Ovary (tissue), 3 donors: ENCODE results near the gene RABEPK.

Experiments used
- CTCF ChIP-seq, 3 donors: fragments of 450-650 bp in 2 of 3; fragments of 200-600 bp in 1 of 3; IDR thresholded peaks; one replicate each; pipeline versions ENCODE4 v1.5.1 to v1.8.0; 2016 to 2022; ENCODE audit warnings: antibody characterized with exemption in 3 of 3, mild to moderate bottlenecking in 1 of 3
- POLR2A ChIP-seq: fragments of 450-650 bp; IDR thresholded peaks from one replicate; pipeline ENCODE4 v1.6.1; 2017; ENCODE audit warnings: antibody characterized with exemption, mild to moderate bottlenecking, moderate library complexity
- donor health status: DM: no; HTN: no; CAD: no.

GRCh38 chr9:125189011-125189360, 11.4 kb upstream of the RABEPK start:
- TF ChIP-seq POLR2A (no peak), CTCF (IDR thresholded peaks at IDR 0.05) (no peak)
